ENCODE results near the gene RDH5. TPM values are rescaled to one million over a fixed set of nuclear protein-coding genes. Genes with fewer than 3 reads are reported as not detected.
A peak's percentile ranks its signal among the peaks of the same experiment; 100 is the strongest.

RDH5 gene
- total and polyA plus RNA-seq, 2 donors, result 1.8 to 7.6 TPM

- Histone ChIP-seq H3K27me3 (ENCODE audit: control insufficient read depth in 2 of 2, insufficient read depth in 1 of 2, low read length in 1 of 2) (peaks cover 0 to 4% of the 10 kb centered on the region in 2 donors), H3K36me3 (ENCODE audit: control insufficient read depth in 2 of 2, insufficient read depth in 2 of 2, low read length in 1 of 2) (no peaks in the 10 kb centered on the region), H3K9me3 (ENCODE audit: control insufficient read depth in 2 of 2, insufficient read depth in 1 of 2, low read length in 1 of 2) (no peaks in the 10 kb centered on the region), H3K4me3 (ENCODE audit: low read length in 2 of 2) (no peak overlapping the region), H3K4me1 (ENCODE audit: control insufficient read depth in 2 of 2, insufficient read depth in 2 of 2, low read length in 2 of 2) (peaks cover 12 to 17% of the 10 kb centered on the region in 2 donors), H3K27ac (ENCODE audit: low read depth in 1 of 2, low read length in 1 of 2) (no peak overlapping the region)
- DNase-seq (ENCODE audit: low read depth in 6 of 9, low spot score in 9 of 9), result no peak
- 93% methylated on average over 21 of the region's 21 CpGs for WGBS
Measured at GRCh38 chr12:55700255-55701018, 19.8 kb upstream of the RDH5 start.

GRCh38 chr12:55702861-55703260, 17.3 kb upstream of the RDH5 start:
- H3K27ac ChIP-seq (ENCODE audit: low read depth in 1 of 2, low read length in 1 of 2), result no peak overlapping the region
- H3K36me3 ChIP-seq (ENCODE audit: control insufficient read depth in 2 of 2, insufficient read depth in 2 of 2, low read length in 1 of 2), result no peaks in the 10 kb centered on the region
- no peak for DNase-seq (ENCODE audit: low read depth in 6 of 9, low spot score in 9 of 9)
- H3K9me3 ChIP-seq (ENCODE audit: control insufficient read depth in 2 of 2, insufficient read depth in 1 of 2, low read length in 1 of 2), result no peaks in the 10 kb centered on the region
- 98% methylated on average over 8 of the region's 8 CpGs for WGBS
- peaks cover 19 to 30% of the 10 kb centered on the region in 2 donors for H3K4me1 ChIP-seq (ENCODE audit: control insufficient read depth in 2 of 2, insufficient read depth in 2 of 2, low read length in 2 of 2)
- no peak overlapping the region for H3K4me3 ChIP-seq (ENCODE audit: low read length in 2 of 2)
- peaks cover 4 to 21% of the 10 kb centered on the region in 2 donors for H3K27me3 ChIP-seq (ENCODE audit: control insufficient read depth in 2 of 2, insufficient read depth in 1 of 2, low read length in 1 of 2)

GRCh38 chr12:55703288-55703687, 16.9 kb upstream of the RDH5 start:
- H3K36me3 ChIP-seq (ENCODE audit: control insufficient read depth in 2 of 2, insufficient read depth in 2 of 2, low read length in 1 of 2), result no peaks in the 10 kb centered on the region
- H3K4me3 ChIP-seq (ENCODE audit: low read length in 2 of 2), result no peak overlapping the region
- H3K9me3 ChIP-seq (ENCODE audit: control insufficient read depth in 2 of 2, insufficient read depth in 1 of 2, low read length in 1 of 2), result no peaks in the 10 kb centered on the region
- H3K27me3 ChIP-seq (ENCODE audit: control insufficient read depth in 2 of 2, insufficient read depth in 1 of 2, low read length in 1 of 2), result peaks cover 7 to 25% of the 10 kb centered on the region in 2 donors
- peaks cover 20 to 34% of the 10 kb centered on the region in 2 donors for H3K4me1 ChIP-seq (ENCODE audit: control insufficient read depth in 2 of 2, insufficient read depth in 2 of 2, low read length in 2 of 2)
- H3K27ac ChIP-seq (ENCODE audit: low read depth in 1 of 2, low read length in 1 of 2), result no peak overlapping the region
- no peak for DNase-seq (ENCODE audit: low read depth in 6 of 9, low spot score in 9 of 9)
- 82% methylated on average over 2 of the region's 2 CpGs for WGBS

DNA sequence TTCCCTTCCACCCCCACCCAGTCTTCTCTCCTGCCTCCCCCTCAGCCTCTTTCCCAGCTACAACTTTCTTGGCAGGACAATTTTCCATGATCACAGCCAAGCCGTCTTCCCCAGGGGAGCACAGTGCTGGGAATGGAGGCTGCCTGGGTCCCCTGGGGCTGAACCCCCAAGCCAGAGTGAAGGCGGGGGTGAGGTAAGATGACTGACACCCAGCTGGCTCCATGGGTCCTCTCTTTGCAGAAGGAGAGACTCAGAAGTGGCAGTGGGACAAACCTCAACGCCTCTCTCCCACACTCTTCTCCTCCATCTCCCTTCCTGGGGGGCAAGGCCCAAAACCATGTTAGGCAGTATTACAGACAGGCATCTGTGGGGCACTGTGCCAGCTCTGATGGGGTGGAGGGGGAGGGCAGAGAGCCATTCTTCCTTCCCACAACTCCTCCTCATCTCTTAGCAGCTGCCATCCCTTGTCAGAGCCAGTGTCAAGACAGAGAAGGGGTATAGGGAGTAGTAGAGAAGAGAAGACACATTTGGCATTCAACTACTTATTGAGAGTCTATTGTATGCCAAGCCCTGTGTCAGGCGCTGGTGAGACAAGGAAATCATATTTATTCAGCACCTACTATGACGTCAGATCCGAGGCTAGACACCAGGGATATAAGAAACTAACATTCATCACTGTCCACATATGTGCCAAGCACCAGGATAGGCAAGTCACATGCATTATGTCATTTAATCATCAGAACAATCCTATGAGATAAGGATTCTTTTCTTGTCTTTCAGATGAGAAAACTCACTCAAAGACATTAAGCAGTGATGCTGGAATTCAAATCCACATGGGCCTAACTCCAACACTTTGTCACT, 16.1 kb upstream of the RDH5 start:
- 85% methylated on average over 6 of the region's 6 CpGs for WGBS
- H3K9me3 ChIP-seq (ENCODE audit: control insufficient read depth in 2 of 2, insufficient read depth in 1 of 2, low read length in 1 of 2), result no peaks in the 10 kb centered on the region
- peaks cover 24 to 40% of the 10 kb centered on the region in 2 donors for H3K4me1 ChIP-seq (ENCODE audit: control insufficient read depth in 2 of 2, insufficient read depth in 2 of 2, low read length in 2 of 2)
- H3K4me3 ChIP-seq (ENCODE audit: low read length in 2 of 2), result no peak overlapping the region
- peaks cover 14 to 34% of the 10 kb centered on the region in 2 donors for H3K27me3 ChIP-seq (ENCODE audit: control insufficient read depth in 2 of 2, insufficient read depth in 1 of 2, low read length in 1 of 2)
- H3K36me3 ChIP-seq (ENCODE audit: control insufficient read depth in 2 of 2, insufficient read depth in 2 of 2, low read length in 1 of 2), result no peaks in the 10 kb centered on the region
- no peak for DNase-seq (ENCODE audit: low read depth in 6 of 9, low spot score in 9 of 9)
- no peak overlapping the region for H3K27ac ChIP-seq (ENCODE audit: low read depth in 1 of 2, low read length in 1 of 2)

DNA sequence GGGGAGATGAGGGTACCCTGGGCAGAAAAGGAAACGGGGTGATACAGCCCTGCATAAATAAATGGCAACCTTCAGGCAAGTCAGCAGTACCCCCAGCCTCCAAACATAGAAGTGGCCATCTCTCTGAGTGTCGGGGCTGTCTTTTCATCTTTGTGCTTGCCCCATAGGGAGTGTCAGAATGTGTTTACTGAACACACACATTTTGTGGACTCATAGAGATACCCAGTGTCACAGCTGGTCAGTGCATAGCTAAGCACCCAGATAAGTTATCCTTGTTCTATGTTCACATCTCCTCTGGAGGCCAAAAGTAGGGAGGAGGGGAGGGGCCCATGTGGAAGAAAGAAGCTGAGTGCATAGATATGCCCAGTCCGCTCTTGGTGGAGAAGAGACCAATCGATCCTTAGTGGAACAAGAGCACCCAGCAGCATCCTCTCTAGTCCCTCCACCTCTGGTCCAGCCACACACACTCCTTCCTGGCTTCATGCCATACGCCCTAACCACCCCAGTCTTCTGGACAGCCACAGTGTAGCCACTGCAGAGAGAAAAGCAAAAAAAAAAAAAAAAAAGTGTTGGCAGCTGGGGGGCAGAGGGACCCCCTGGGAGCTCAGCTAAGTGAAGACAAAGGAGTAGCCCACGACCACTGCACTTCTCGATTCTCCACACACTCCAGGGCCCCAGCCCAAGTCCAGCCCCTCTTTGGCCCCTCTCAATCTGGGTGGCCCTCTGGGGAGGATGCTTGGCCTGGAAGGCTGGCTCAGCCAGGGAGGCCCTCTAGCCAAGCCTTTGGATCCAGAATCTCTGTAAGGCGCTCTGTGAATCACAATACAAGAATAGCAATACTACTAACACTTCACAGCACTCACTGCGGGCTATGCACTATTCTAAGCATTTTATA, 15.1 kb upstream of the RDH5 start:
- H3K27me3 ChIP-seq (ENCODE audit: control insufficient read depth in 2 of 2, insufficient read depth in 1 of 2, low read length in 1 of 2), result peaks cover 21 to 43% of the 10 kb centered on the region in 2 donors
- no peaks in the 10 kb centered on the region for H3K9me3 ChIP-seq (ENCODE audit: control insufficient read depth in 2 of 2, insufficient read depth in 1 of 2, low read length in 1 of 2)
- H3K27ac ChIP-seq (ENCODE audit: low read depth in 1 of 2, low read length in 1 of 2), result peak overlapping the region in 1 of 2 donors; percentile 33
- 94% methylated on average over 9 of the region's 9 CpGs for WGBS
- no peak for DNase-seq (ENCODE audit: low read depth in 6 of 9, low spot score in 9 of 9)
- no peaks in the 10 kb centered on the region for H3K36me3 ChIP-seq (ENCODE audit: control insufficient read depth in 2 of 2, insufficient read depth in 2 of 2, low read length in 1 of 2)
- H3K4me1 ChIP-seq (ENCODE audit: control insufficient read depth in 2 of 2, insufficient read depth in 2 of 2, low read length in 2 of 2), result peaks cover 24 to 40% of the 10 kb centered on the region in 2 donors
- H3K4me3 ChIP-seq (ENCODE audit: low read length in 2 of 2), result no peak overlapping the region

- 43% methylated on average over 5 of the region's 5 CpGs for WGBS
- H3K27ac ChIP-seq (ENCODE audit: low read depth in 1 of 2, low read length in 1 of 2), result no peak overlapping the region
- peaks cover 22 to 51% of the 10 kb centered on the region in 2 donors for H3K27me3 ChIP-seq (ENCODE audit: control insufficient read depth in 2 of 2, insufficient read depth in 1 of 2, low read length in 1 of 2)
- no peaks in the 10 kb centered on the region for H3K9me3 ChIP-seq (ENCODE audit: control insufficient read depth in 2 of 2, insufficient read depth in 1 of 2, low read length in 1 of 2)
- no peaks in the 10 kb centered on the region for H3K36me3 ChIP-seq (ENCODE audit: control insufficient read depth in 2 of 2, insufficient read depth in 2 of 2, low read length in 1 of 2)
- H3K4me1 ChIP-seq (ENCODE audit: control insufficient read depth in 2 of 2, insufficient read depth in 2 of 2, low read length in 2 of 2), result peaks cover 24 to 40% of the 10 kb centered on the region in 2 donors
- DNase-seq (ENCODE audit: low read depth in 6 of 9, low spot score in 9 of 9), result peak in 6 of 9 donors; percentile 38 to 78 (median 64)
- no peak overlapping the region for H3K4me3 ChIP-seq (ENCODE audit: low read length in 2 of 2)
Measured at GRCh38 chr12:55705782-55706402, 14.3 kb upstream of the RDH5 start.

DNA sequence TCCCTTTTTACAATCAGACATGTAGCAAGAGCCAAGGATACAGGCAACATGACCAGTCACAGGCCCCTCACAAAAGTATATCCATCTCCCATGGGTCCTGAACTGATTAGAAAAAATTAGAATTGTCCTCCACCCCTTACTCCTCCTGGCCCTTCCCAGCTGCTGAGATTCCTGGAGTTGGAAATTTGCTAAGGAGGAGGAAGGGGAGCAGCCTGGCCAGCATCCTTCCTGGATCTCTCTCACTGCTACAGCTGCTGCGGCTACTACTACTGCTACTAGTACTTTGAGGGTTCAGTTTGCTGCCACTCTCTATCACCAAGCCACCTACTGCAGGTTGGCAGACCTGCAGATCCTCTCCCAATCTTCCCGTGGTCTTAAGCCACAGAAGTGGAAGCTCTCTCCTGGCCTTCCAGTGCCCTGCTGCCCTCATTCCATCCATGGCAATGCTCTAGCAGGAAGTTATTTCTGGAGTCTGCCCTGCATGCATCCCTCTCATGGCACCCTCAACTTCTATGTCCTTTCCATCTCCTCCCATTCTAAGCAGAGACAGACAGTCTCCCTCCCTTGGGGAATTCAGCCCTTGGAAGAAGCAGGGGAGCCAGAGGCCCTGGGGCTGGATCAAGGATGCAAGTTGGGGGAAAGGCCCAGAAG, 13.5 kb upstream of the RDH5 start:
- 89% methylated on average over 2 of the region's 2 CpGs for WGBS
- DNase-seq (ENCODE audit: low read depth in 6 of 9, low spot score in 9 of 9), result no peak
- no peak overlapping the region for H3K4me3 ChIP-seq (ENCODE audit: low read length in 2 of 2)
- peaks cover 24 to 40% of the 10 kb centered on the region in 2 donors for H3K4me1 ChIP-seq (ENCODE audit: control insufficient read depth in 2 of 2, insufficient read depth in 2 of 2, low read length in 2 of 2)
- peaks cover 22 to 58% of the 10 kb centered on the region in 2 donors for H3K27me3 ChIP-seq (ENCODE audit: control insufficient read depth in 2 of 2, insufficient read depth in 1 of 2, low read length in 1 of 2)
- H3K27ac ChIP-seq (ENCODE audit: low read depth in 1 of 2, low read length in 1 of 2), result no peak overlapping the region
- H3K36me3 ChIP-seq (ENCODE audit: control insufficient read depth in 2 of 2, insufficient read depth in 2 of 2, low read length in 1 of 2), result no peaks in the 10 kb centered on the region
- no peaks in the 10 kb centered on the region for H3K9me3 ChIP-seq (ENCODE audit: control insufficient read depth in 2 of 2, insufficient read depth in 1 of 2, low read length in 1 of 2)

DNA sequence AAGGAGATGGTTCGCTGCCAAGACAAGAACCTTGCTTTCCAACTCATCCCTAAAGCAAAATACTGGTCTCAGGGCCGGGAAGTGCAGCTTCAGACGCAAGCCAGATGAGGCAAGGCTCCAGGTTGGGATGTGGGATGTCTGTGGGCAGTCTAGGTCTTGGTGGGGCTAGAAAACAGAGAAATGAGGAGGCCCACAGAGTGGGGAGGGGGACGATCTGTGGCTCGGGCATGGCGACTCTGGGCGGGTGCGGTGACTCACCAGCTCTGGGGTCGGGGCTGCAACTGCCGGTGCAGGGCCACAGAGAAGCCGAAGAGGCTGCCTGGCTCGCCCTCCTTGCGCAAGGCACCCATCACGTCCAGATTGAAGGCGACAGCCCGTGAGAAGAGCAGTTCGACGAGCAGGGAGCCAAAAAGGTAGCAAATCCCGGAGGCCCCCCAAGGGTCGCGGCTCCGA, 12.9 kb upstream of the RDH5 start:
- no peak overlapping the region for H3K27ac ChIP-seq (ENCODE audit: low read depth in 1 of 2, low read length in 1 of 2)
- no peaks in the 10 kb centered on the region for H3K9me3 ChIP-seq (ENCODE audit: control insufficient read depth in 2 of 2, insufficient read depth in 1 of 2, low read length in 1 of 2)
- H3K4me3 ChIP-seq (ENCODE audit: low read length in 2 of 2), result peak overlapping the region; percentile 24 to 56
- no peak for DNase-seq (ENCODE audit: low read depth in 6 of 9, low spot score in 9 of 9)
- H3K4me1 ChIP-seq (ENCODE audit: control insufficient read depth in 2 of 2, insufficient read depth in 2 of 2, low read length in 2 of 2), result peaks cover 24 to 40% of the 10 kb centered on the region in 2 donors
- H3K36me3 ChIP-seq (ENCODE audit: control insufficient read depth in 2 of 2, insufficient read depth in 2 of 2, low read length in 1 of 2), result no peaks in the 10 kb centered on the region
- H3K27me3 ChIP-seq (ENCODE audit: control insufficient read depth in 2 of 2, insufficient read depth in 1 of 2, low read length in 1 of 2), result peaks cover 22 to 63% of the 10 kb centered on the region in 2 donors
- 15% methylated on average over 22 of the region's 22 CpGs for WGBS
